H54 (cell line): Measurements from ENCODE around the gene FAM180B.
"Not testable (repeated sequence)": the region's sequence is repeated elsewhere in the genome, so short reads cannot be mapped to it uniquely, and the experiment has no call there.

Experiments
- DNase-seq: peaks from one replicate; pipeline ENCODE4 v3.0.0; 2011; ENCODE audit warnings: low spot score, mixed read lengths; ENCODE audit not compliant: insufficient read length
- FAIRE-seq: peaks from 3 replicates; lab custom pipeline; 2011; peaks lifted over from hg19 to GRCh38; lab: Jason Lieb, UNC
- POLR2A ChIP-seq: IDR thresholded peaks from 2 replicates; pipeline ENCODE4 v1.6.1; 2011; ENCODE audit warnings: low read depth, mild to moderate bottlenecking, low read length

The FAM180B gene, protein sequence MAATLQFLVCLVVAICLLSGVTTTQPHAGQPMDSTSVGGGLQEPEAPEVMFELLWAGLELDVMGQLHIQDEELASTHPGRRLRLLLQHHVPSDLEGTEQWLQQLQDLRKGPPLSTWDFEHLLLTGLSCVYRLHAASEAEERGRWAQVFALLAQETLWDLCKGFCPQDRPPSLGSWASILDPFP

DNA sequence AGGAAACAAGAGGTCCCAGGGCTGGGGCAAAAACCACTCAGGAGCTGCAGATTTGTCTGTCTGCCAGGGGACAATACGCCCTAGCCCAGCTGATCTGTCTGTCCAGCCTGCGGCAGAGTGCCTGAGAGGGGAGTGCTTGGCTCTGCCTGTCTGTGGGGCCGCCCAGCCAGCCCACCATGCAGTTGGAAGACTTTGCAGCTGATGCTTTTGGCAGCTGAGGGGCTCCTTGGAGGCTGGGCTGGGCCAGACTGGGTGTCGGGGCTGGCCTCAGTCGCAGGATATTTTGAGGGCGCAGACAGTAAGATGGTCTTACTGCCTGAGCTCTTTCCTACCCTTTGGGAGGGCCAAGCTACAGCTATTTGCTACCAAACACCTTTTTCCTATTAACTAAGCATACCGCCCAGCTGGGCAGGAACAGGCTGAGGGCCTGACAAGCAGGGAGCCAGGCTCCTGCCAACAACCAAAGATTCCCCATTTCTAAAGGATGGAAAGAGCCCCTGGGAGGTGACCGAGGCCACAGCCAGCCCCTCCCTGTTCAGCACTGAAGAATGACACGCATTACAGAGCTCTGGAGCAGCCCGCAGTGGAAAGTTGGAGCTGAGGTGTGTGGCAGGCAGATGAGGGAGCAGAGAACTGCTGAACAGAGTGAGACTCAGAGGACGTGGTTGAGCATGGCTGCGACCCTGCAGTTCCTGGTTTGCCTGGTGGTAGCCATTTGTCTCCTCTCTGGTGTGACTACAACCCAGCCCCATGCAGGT is at the start of gene FAM180B:
Gene FAM180B, plus strand, starts transcription at position 581 of the 758 bp plus-strand sequence. Its CDS starts 91 bp downstream, at position 672.
- TF ChIP-seq POLR2A, result no peak
- DNase-seq (no peak), FAIRE-seq (no peak)

DNA sequence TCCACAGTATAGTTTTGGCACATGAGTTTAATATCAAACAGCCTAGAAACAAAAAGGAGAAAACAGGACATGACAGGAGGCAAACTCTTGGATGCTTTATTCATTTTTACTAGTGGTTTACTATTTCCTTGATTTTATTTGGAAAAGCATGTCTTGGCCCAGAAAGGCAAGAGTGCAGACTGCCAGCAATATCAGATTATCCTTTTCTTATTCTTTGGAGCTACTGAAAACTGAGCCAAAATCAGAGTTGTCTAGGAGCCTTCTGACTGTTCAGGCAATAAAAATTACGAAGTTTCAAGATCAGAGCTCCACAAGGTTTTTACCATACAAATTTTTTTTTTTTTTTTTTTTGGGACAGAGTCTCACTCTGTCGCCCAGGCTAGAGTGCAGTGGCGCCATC is 49.6 kb upstream of the FAM180B start:
- TF ChIP-seq POLR2A, result no peak
- FAIRE-seq, result no peak
- DNase-seq, result no peak

DNA sequence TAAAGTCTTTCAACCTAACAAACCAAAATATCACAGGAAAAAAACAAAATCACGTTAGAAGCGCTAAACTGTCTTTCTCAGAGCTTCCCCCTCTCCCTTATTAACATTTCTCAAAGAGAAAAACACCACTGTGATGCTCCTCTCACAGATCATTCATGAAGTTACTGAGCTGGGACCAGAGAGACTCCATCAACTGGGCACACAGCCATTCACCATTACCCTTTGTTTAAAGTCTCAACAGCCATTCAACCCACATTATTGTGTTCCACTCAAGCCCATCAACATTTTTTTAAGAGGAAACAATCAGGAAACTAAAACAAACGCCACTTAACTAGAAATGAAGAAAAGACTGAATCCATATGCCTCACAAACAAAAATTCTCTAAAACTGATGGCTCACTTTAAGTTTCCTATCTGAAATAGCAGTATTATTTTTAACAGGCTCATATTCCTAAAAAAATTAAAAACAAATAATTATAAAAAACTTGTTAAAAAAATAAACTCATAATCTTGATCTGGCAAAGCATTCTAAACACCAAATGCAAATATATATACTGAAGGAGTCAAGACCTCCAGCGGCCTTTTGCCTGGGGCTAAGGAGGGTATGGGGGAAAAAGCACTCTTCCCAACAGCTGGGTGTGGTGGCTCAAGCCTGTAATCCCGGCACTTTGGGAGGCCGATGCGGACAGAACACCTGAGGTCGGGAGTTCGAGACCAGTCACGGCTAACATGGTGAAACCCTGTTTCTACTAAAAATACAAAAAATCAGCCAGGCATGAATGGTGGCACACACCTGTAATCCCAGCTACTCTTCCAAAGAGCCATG is 47.5 kb upstream of the FAM180B start:
- no peak for DNase-seq
- TF ChIP-seq POLR2A, result no peak
- no peak for FAIRE-seq

DNA sequence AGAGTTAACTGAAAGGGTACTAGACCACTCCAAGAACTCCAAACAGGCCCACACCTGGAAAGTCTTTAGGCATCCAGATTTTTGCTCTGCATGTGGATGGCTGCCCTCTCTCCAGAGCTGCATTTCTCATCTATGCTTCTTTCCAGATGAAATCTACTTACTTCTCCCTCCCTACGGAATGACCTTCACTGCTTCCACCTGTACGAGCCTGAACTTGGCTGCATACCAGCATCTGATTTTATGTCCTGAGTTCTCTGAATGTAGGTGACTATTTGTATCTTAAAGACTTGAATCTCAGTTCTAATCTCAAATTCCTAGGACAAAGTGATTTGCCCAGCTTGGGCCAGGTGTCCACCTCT is 46.8 kb upstream of the FAM180B start:
- FAIRE-seq (no peak), DNase-seq (no peak)
- TF ChIP-seq POLR2A, result no peak

DNA sequence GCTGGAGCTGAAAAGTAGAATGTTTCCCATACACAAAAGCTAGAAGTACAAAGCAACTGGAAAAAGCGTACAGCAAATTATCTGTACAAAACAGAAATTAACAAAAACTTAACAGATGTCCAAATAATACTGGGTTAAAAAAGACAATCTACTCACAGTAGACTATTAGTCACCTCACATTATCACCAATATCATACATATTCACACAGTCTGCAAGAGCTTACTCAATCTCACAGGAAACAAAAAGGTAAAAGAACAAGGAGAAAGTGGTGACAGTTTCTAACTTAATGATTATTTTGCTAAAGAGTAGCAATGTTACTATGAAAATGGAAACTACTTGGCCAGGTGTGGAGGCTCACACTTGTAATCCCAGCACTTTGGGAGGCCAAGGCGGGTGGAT is 45.4 kb upstream of the FAM180B start:
- TF ChIP-seq POLR2A, result no peak
- no peak for DNase-seq
- no peak for FAIRE-seq

DNA sequence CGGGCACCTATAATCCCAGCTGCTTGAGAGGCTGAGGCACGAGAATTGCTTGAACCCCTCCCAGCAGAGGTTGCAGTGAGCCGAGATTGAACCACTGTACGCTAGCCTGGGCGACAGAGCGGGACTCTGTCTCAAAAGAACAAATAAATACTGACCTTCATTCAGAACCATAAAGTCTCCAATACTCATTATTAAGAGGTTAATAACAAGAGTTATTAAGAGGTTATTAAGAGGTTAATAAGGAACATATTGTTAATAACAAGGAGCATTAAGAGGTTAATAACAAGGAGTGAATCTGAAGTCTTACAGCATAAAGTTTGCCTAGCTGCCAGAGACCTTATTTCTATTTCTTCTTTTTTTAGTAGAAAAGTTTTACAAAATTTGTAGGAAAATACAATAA is 41.2 kb upstream of the FAM180B start:
- no peak for FAIRE-seq
- no peak for TF ChIP-seq POLR2A
- DNase-seq, result no peak

DNA sequence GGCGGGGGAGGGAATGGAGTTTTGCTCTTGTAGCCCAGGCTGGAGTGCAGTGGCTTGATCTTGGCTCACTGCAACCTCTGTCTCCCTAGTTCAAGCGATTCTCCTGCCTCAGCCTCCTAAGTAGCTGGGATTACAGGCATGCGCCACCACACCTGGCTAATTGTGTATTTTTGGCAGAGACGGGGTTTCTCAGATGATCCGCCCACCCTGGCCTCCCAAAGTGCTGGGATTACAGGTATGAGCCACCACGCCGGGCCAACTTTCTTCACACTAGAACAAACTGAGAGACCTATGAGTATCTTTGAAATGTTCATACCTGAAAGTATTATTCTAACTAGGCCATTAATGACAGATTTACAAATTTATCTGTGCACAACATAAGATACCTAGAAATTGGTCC is 40.2 kb upstream of the FAM180B start:
- not testable (repeated sequence) for DNase-seq, FAIRE-seq

DNA sequence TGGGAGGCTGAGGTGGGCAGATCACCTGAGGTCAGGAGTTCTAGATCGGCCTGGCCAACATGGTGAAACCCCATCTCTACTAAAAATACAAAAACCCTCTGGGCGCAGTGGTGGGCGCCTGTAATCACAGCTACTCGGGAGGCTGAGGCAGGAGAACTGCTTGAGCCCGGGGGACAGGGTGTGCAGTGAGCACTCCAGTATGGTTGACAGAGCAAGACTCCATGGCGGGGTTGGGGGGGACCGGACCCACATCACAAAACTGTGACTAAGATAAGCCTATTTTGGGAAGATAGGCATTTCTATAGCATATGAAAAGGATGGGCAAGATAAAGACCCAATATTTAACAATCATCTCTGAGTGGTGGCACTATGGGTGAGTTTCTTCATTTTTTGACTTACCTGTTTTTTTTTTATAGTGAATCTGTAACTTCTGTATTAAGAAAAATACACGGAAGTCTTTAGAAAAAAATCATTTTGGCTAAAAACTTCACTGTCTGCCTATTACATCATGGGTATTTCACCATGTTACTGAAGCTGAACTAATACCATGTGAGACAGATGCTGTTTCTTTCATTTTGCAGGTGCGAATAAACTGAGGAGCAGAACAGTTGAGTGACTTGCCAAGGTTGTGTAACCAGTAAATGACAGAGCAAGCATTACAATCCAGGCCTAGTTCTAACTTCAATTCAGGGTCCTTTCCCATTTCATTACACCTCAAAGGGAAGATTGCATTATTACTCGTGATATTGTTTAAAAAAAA is 36.0 kb upstream of the FAM180B start:
- no peak for FAIRE-seq
- DNase-seq, result no peak

DNA sequence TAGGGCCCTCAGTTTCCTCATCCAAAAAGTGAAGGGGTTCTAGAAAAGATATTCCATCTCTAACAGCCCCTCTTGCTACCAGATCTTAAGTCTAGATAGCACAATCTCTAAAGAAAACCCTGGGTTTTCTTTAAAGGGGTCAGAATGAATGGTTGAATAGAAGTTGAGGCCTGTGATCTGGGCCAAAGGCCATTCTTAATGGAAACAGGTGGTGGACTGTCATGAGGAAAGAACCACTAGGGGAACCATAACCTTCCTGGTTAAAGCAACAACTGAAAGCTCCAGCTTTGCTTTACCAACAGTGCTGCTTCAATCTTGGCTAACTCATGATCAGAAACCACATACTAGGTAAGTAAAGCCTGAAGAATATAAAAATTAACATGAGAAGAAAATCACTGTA is 35.4 kb upstream of the FAM180B start:
- DNase-seq, result no peak
- TF ChIP-seq POLR2A, result no peak
- no peak for FAIRE-seq

More for the DNA sequence above, 36.0 kb upstream of the FAM180B start:
- TF ChIP-seq POLR2A, result no peak

DNA sequence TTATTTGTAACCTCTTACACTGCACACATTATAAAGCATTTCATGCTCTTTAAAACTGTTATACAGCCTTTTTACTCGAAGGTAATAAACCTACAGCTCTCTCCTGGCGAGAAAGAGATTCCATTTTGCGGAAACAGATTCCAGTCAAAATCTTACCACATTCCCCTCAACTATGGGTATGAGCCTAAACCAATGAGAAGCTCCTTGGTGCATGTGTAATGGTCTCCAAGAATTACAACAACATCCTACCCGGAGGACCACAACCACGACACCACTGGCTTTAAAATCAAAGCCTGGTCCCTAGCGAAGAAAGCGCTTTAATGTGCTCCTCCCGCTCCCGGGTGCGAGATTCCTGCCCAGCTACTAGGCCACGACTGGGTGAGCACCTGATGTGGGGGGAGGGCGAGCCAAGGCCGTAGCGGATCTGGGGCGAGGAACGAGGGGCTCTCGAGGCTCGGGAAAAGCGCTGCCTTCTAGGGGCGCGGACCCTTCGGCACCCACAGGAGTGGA is 34.4 kb upstream of the FAM180B start:
- 0 out of 2 replicates have a peak, but pooled peaks have one; percentile 11 for TF ChIP-seq POLR2A
- DNase-seq, result no peak
- FAIRE-seq, result no peak

DNA sequence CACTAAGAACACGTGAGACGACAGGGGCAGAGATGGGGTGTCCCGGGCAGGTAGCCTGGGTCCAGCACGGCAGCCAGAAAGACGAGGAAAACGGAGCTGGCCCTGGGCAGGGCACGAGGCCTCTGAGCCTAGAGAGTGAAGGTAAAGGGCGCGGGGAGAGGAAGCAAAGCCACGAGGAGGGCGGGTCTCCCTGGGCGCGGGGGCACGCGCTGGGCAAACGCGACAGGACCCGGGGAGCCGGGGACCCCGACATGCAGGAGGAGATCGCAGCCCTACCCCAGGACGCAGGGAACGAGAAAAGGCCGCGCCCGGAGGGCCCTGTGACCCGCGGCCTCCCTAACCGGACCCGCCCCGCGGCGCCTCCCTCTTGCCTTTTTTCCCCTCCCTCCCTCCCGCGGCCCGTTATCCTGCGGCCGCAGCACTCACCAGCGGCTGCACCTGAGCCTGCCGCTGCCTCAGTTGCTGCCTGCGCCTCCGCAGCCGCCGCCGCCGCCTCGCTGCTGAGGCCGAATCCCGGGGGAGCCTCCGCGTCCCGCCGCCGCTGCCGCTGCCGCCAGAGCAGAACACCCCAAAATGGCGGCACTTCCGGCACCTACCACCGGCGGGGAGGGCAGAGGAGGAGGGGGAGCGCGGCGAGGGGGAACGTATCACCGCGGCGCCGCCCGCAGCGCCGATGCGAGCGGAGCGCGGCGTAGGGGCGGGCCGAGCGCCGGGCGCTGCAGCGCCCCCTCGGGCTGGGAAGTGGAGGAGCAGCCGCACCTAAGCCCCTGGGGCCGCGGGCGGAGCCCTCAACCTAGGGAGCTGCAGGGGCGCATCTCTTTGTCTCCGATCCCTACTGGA is 33.7 kb upstream of the FAM180B start, which contains the start of gene CELF1:
Gene CELF1, minus strand, starts transcription at position 567 of the 840 bp plus-strand sequence. CDS start 53,609 bp downstream, outside the sequence.
- FAIRE-seq (no peak), DNase-seq (peak; percentile 80)
- peak; percentile 75 for TF ChIP-seq POLR2A

DNA sequence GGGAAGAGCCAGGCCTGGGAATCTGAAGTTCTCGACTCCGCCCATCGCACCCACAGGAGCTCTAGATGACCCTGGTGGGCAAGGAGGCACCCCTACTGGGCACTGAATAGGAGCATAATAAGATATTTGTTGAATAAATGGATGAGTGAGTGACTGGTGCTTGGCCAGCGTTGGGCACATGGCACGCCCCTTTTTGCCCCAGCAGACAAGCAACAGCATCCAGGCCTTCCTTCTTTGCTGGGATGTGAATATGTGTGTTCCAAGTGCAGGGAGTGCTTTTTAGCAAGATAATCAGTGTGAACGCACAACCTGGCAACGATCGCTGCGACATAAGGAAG is 33.1 kb upstream of the FAM180B start:
- FAIRE-seq, result no peak
- DNase-seq, result no peak
- no peak for TF ChIP-seq POLR2A

DNA sequence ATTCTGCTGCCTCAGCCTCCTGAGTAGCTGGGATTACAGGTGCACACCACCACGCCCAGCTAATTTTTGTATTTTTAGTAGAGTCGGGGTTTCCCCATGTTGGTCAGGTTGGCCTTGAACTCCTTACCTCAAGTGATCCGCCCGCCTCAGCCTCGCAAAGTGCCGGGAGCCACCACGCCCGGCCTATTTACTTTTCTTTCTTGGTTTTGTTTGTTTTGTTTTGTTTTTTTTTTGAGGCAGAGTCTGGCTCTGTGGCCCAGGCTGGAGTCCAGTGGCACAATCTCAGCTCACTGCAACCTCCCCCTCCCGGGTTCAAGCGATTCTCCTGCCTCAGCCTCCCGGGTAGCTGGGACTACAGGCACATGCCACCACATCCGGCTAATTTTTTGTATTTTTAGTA is 29.5 kb upstream of the FAM180B start:
- DNase-seq, FAIRE-seq: not testable (repeated sequence)
